Measurements from ENCODE around the gene OGG1. TPM values are rescaled to one million over a fixed set of nuclear protein-coding genes. Genes with fewer than 3 reads are reported as not detected.

Gene OGG1
- total and polyA plus RNA-seq, 9 of the 15 experiments (the other 6 are each of a cell fraction or from before 2014, with no cell fraction given), result 6.6 to 33.0 (median 24.4) TPM

GRCh38 chr3:9729419-9729818 lies 20.3 kb upstream of the OGG1 start:
- TF ChIP-seq PYGO2 (tag; IDR thresholded peaks at IDR 0.05) (no peak), XRCC4 (IDR thresholded peaks at IDR 0.05; ENCODE audit: extremely low read depth, insufficient read depth, insufficient read length) (no peak), ZNF584 (CRISPR knock-in tag; IDR thresholded peaks at IDR 0.05; ENCODE audit: low read depth) (no peak), TRIM25 (IDR thresholded peaks at IDR 0.05; ENCODE audit: borderline replicate concordance) (no peak), ARID1B (IDR thresholded peaks at IDR 0.05) (no peak), PRMT5 (CRISPR knock-in tag; IDR thresholded peaks at IDR 0.05) (no peak), ZNF24 (IDR thresholded peaks at IDR 0.05) (no peak)
- TF ChIP-seq, protein P1, sequence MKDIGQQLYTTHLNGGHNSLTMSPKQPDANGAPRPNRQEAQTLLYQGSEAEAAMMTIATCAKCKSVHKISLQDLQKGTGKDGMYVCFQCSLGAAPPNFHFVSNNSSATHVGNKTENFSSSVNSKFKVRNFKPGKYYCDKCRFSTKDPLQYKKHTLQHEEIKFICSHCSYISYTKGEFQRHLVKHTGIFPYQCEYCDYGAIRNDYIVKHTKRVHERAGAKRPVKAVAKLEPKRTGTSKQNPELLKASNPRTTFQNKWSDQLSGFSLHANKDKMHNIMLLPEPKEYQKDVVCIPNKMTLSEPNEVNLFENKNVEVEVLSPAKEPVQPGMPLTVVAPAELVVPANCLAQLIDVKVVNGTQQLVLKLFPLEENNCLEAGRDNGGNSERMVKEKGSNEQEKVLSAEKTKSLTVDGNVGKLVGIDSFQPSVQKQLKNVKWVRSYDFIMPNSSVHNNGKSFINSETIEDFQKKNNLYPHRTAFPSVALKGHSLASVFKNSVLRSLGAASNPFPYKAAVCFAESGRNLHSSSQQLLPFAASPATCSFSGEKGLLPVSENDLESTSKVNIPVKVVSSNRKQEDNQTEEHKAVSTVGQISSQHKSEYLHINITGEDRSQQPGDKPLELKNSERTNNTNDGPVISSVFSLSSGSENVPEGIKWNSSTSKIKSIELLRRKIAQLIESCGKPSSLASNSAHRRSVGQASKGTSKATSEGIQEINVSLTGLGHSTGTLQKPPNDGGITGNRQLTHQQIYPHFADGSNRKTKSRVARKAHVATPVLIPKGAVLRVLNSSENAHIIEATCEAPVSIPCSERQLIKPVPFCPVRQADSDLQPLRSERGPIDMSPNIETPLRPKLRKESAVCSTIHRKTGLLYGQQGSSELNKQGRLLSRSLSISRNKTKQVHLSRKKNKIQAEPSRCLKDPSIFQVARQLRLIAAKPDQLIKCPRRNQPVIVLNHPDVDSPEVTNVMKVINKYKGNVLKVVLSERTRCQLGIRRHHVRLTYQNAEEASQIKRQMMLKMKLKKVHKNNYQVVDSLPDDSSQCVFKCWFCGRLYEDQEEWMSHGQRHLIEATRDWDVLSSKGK (CRISPR knock-in tag; IDR thresholded peaks at IDR 0.05), result no peak
- TF ChIP-seq, protein P2, sequence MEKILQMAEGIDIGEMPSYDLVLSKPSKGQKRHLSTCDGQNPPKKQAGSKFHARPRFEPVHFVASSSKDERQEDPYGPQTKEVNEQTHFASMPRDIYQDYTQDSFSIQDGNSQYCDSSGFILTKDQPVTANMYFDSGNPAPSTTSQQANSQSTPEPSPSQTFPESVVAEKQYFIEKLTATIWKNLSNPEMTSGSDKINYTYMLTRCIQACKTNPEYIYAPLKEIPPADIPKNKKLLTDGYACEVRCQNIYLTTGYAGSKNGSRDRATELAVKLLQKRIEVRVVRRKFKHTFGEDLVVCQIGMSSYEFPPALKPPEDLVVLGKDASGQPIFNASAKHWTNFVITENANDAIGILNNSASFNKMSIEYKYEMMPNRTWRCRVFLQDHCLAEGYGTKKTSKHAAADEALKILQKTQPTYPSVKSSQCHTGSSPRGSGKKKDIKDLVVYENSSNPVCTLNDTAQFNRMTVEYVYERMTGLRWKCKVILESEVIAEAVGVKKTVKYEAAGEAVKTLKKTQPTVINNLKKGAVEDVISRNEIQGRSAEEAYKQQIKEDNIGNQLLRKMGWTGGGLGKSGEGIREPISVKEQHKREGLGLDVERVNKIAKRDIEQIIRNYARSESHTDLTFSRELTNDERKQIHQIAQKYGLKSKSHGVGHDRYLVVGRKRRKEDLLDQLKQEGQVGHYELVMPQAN (IDR thresholded peaks at IDR 0.05; ENCODE audit: borderline replicate concordance), result no peak
- BruUV-seq (replicated peaks), result no TSS peak
- H3K4me1 ChIP-seq (replicated peaks in 1 of 2; ENCODE audit: control insufficient read depth in 2 of 2, insufficient read depth in 2 of 2, low read length in 2 of 2), result peaks cover 34 to 36% of the 10 kb centered on the region in 2 experiments
- 0 out of 4 replicates have a peak overlapping the region, but pooled peaks of 1 of the 2 experiments have one; percentile 6 for H3K9ac ChIP-seq (ENCODE audit: insufficient read depth in 1 of 2, low read depth in 2 of 2, low read length in 2 of 2)
- H3K4me3 ChIP-seq, result no peak overlapping the region
- H3K9me3 ChIP-seq (replicated peaks; ENCODE audit: control insufficient read depth, insufficient read depth, low read depth, low read length), result no peaks in the 10 kb centered on the region
- intact Hi-C loops (cut with micrococcal nuclease) (loop anchor here (10.0 kb wide), 1 partner anchor 595 kb away; the partner anchor contains the start of gene SEC13), in situ Hi-C loops (cut with MboI) (loop anchor here (10.0 kb wide), 1 partner anchor 225 kb away; no protein-coding TSS in a partner anchor)
- ChIA-PET POLR2A (interaction anchor here (1.3 to 5.9 kb wide), 2 partner anchors 19 to 650 kb away, joined by 3 to 48 read pairs; partner anchors contain the start of gene OGG1), CTCF (ENCODE audit: low intra/inter-chr PET ratio) (no interaction called here)
- no peak overlapping the region for H2AFZ ChIP-seq (ENCODE audit: low read depth, low read length)
- peaks cover 13% of the 10 kb centered on the region for H4K20me1 ChIP-seq (replicated peaks; ENCODE audit: control insufficient read depth, insufficient read depth, low read length)
- peaks cover 28% of the 10 kb centered on the region for H3K79me2 ChIP-seq (ENCODE audit: control insufficient read depth, insufficient read depth, low read length)
- H3K27ac ChIP-seq (ENCODE audit: extremely low read depth, low read depth, low read length), result no peak overlapping the region
- ATAC-seq (no peak), FAIRE-seq (no peak), DNase-seq (ENCODE audit: extremely low read depth in 1 of 4, low spot score in 3 of 4) (no peak)
- H3K27me3 ChIP-seq (ENCODE audit: control insufficient read depth in 2 of 2, insufficient read depth in 2 of 2, low read length in 2 of 2), result no peaks in the 10 kb centered on the region
- WGBS (ENCODE audit: insufficient coverage, low coverage, missing lambda C conversion rate), result 60% methylated on average over 8 of the region's 10 CpGs
- no peak overlapping the region for H3K4me2 ChIP-seq (ENCODE audit: insufficient read depth, low read length)
- H3K36me3 ChIP-seq (ENCODE audit: control insufficient read depth, insufficient read depth, low read length), result peaks cover 16% of the 10 kb centered on the region
- no peaks in the 10 kb centered on the region for H3K9me1 ChIP-seq (ENCODE audit: control insufficient read depth, insufficient read depth, low read length)
